Measurements from ENCODE around the gene CKAP4. TPM values are rescaled to one million over a fixed set of nuclear protein-coding genes. Genes with fewer than 3 reads are reported as not detected.
A peak's percentile ranks its signal among the peaks of the same experiment; 100 is the strongest.

The CKAP4 gene
- total and polyA plus RNA-seq, 2 experiments from 2014 or later = 32.3 to 58.8 TPM

GRCh38 chr12:106205208-106206069 lies 42.4 kb downstream of the CKAP4 start:
- H3K79me2 ChIP-seq (replicated peaks; ENCODE audit: insufficient read depth) = no peaks in the 10 kb centered on the region
- H4K20me1 ChIP-seq (replicated peaks; ENCODE audit: insufficient read depth) = no peaks in the 10 kb centered on the region
- H3K4me1 ChIP-seq (ENCODE audit: insufficient read depth) = no peaks in the 10 kb centered on the region
- H3K4me2 ChIP-seq = no peak overlapping the region
- Mint-ChIP-seq H3K4me3 (no peak overlapping the region), H3K27ac (no peak overlapping the region), H3K27me3 (ENCODE audit: insufficient read depth, low read depth, poor library complexity) (peaks cover 1% of the 10 kb centered on the region), H3K4me1 (no peaks in the 10 kb centered on the region), H3K9me3 (peaks cover 20% of the 10 kb centered on the region; the same call in 2 of the 3 replicates), H3K36me3 (ENCODE audit: low read depth) (peaks cover 2% of the 10 kb centered on the region; the same call in 1 of the 3 replicates)
- no peak overlapping the region for H2AFZ ChIP-seq
- no peak overlapping the region for H3K4me3 ChIP-seq
- ATAC-seq (peak; percentile 63), DNase-seq (ENCODE audit: low spot score) (peak; percentile 25)
- no peaks in the 10 kb centered on the region for H3K36me3 ChIP-seq (ENCODE audit: insufficient read depth)
- no peaks in the 10 kb centered on the region for H3K9me2 ChIP-seq (ENCODE audit: insufficient read depth)
- H3K27ac ChIP-seq (ENCODE audit: low read depth) = no peak overlapping the region
- no peak for TF ChIP-seq EZH2phosphoT487 (IDR thresholded peaks at IDR 0.05; ENCODE audit: unreplicated experiment)
- no peak for TF ChIP-seq STAT1 (IDR thresholded peaks at IDR 0.05; ENCODE audit: unreplicated experiment)
- TF ChIP-seq, protein P1, sequence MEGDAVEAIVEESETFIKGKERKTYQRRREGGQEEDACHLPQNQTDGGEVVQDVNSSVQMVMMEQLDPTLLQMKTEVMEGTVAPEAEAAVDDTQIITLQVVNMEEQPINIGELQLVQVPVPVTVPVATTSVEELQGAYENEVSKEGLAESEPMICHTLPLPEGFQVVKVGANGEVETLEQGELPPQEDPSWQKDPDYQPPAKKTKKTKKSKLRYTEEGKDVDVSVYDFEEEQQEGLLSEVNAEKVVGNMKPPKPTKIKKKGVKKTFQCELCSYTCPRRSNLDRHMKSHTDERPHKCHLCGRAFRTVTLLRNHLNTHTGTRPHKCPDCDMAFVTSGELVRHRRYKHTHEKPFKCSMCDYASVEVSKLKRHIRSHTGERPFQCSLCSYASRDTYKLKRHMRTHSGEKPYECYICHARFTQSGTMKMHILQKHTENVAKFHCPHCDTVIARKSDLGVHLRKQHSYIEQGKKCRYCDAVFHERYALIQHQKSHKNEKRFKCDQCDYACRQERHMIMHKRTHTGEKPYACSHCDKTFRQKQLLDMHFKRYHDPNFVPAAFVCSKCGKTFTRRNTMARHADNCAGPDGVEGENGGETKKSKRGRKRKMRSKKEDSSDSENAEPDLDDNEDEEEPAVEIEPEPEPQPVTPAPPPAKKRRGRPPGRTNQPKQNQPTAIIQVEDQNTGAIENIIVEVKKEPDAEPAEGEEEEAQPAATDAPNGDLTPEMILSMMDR (conservative IDR thresholded peaks at IDR 0.05; ENCODE audit: low read depth in 2 of 2) = peak; percentile 12 to 52; a peak in 2 of 4 replicates
- H3K27me3 ChIP-seq (ENCODE audit: insufficient read depth) = no peaks in the 10 kb centered on the region
- no peaks in the 10 kb centered on the region for H3F3A ChIP-seq (replicated peaks; ENCODE audit: low read depth)

DNA sequence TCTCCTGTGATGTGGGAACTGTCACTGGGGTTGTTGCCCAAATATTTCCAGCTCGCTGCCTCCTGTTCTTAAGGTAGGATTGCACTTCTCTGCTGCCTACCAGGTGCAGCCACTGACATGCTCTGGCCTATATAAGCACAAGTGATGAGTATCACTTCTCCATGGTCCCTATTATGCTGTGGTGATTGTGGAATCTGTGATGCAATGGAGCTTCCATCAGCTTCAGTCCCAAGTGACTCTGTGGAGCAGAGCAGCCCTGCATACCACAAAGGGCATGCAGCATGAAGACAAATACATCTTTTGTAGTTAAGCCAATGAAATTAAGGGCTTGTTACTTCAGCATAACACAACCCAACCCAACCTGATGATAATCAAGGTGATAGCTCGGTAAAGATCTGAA lies 43.5 kb downstream of the CKAP4 start:
- H3K27me3 ChIP-seq (ENCODE audit: insufficient read depth) = no peaks in the 10 kb centered on the region
- H3F3A ChIP-seq (replicated peaks; ENCODE audit: low read depth) = no peaks in the 10 kb centered on the region
- DNase-seq (ENCODE audit: low spot score) (no peak), ATAC-seq (no peak)
- no peak overlapping the region for H3K4me3 ChIP-seq
- H3K4me1 ChIP-seq (ENCODE audit: insufficient read depth) = no peaks in the 10 kb centered on the region
- H2AFZ ChIP-seq = no peak overlapping the region
- no peak overlapping the region for H3K27ac ChIP-seq (ENCODE audit: low read depth)
- peaks cover 2% of the 10 kb centered on the region; the same call in 1 of the 3 replicates for H3K36me3 Mint-ChIP-seq (ENCODE audit: low read depth)
- H4K20me1 ChIP-seq (replicated peaks; ENCODE audit: insufficient read depth) = no peaks in the 10 kb centered on the region
- peaks cover 1% of the 10 kb centered on the region for H3K27me3 Mint-ChIP-seq (ENCODE audit: insufficient read depth, low read depth, poor library complexity)
- no peak overlapping the region for H3K27ac Mint-ChIP-seq
- H3K4me1 Mint-ChIP-seq = no peaks in the 10 kb centered on the region
- H3K9me3 Mint-ChIP-seq = peaks cover 20% of the 10 kb centered on the region; the same call in 2 of the 3 replicates
- no peak overlapping the region for H3K4me2 ChIP-seq
- H3K79me2 ChIP-seq (replicated peaks; ENCODE audit: insufficient read depth) = no peaks in the 10 kb centered on the region
- no peak overlapping the region for H3K4me3 Mint-ChIP-seq
- no peaks in the 10 kb centered on the region for H3K36me3 ChIP-seq (ENCODE audit: insufficient read depth)
- H3K9me2 ChIP-seq (ENCODE audit: insufficient read depth) = no peaks in the 10 kb centered on the region
- TF ChIP-seq CREB1 (CRISPR knock-in tag; IDR thresholded peaks at IDR 0.05; ENCODE audit: low read depth) (no peak), EZH2 (IDR thresholded peaks at IDR 0.05; ENCODE audit: low read depth, unreplicated experiment) (no peak), ZNF114 (CRISPR knock-in tag; IDR thresholded peaks at IDR 0.05) (no peak), JUNB (IDR thresholded peaks at IDR 0.05; ENCODE audit: unreplicated experiment) (no peak), REST (IDR thresholded peaks at IDR 0.05; ENCODE audit: unreplicated experiment) (no peak), ZNF462 (CRISPR knock-in tag; IDR thresholded peaks at IDR 0.05) (no peak)
